ENCODE results near the gene FKBP1C. TPM values are rescaled to one million over a fixed set of nuclear protein-coding genes. Genes with fewer than 3 reads are reported as not detected.
"Not testable (repeated sequence)": the region's sequence is repeated elsewhere in the genome, so short reads cannot be mapped to it uniquely, and the experiment has no call there.

FKBP1C gene
- polyA plus RNA-seq (2.9 to 4.6 TPM (median 4.4 TPM) in 3 replicates), polyA minus RNA-seq (1.0 to 6.1 TPM (median 5.2 TPM) in 3 replicates)
- 0.59 TPM for polyA plus RNA-seq (2011; ENCODE audit: low read depth)
- polyA plus RNA-seq (2011; cell fraction: cytosol; rRNA removed), result 8.2 and 15.6 TPM in 2 replicates
- polyA plus RNA-seq (2011; cell fraction: nucleus; rRNA removed), result 2.5 and 3.7 TPM in 2 replicates
- 4.0 and 7.4 TPM in 2 replicates for polyA plus RNA-seq (2012; ENCODE audit: low replicate concordance)
- not detected for polyA minus RNA-seq (2011; cell fraction: cytosol; rRNA and poly(A)+ RNA removed)
- 0.42 and 0.62 TPM in 2 replicates for polyA minus RNA-seq (2011; cell fraction: nucleus; rRNA and poly(A)+ RNA removed)

GRCh38 chr6:63211343-63211742, at the start of gene FKBP1C:
FKBP1C (plus strand) TSS chr6:63211469.
- H3K36me3 ChIP-seq (ENCODE audit: control insufficient read depth in 2 of 2, extremely low read depth in 1 of 2, insufficient read depth in 2 of 2, low read length in 2 of 2); FAIRE-seq; dilution Hi-C loops (cut with MboI; ENCODE audit: extremely low pct_ligation_motif_present, low sequenced_read_pairs); H4K20me1 ChIP-seq (ENCODE audit: control insufficient read depth, extremely low read depth, insufficient read depth, low read length); H3K79me2 ChIP-seq (ENCODE audit: control insufficient read depth, insufficient read depth, low read length); H3K4me1 ChIP-seq (ENCODE audit: control insufficient read depth, extremely low read depth, insufficient read depth, low read length); H3K4me3 ChIP-seq (ENCODE audit: control insufficient read depth in 2 of 3, extremely low read depth in 1 of 3, insufficient read depth in 2 of 3, low read depth in 1 of 3, low read length in 3 of 3); DNase-seq (ENCODE audit: low read depth, low spot score); H3K9ac ChIP-seq (ENCODE audit: control insufficient read depth, extremely low read depth, insufficient read depth, low read length); H3K9me1 ChIP-seq (ENCODE audit: control insufficient read depth, extremely low read depth, insufficient read depth, low read length); H3K4me2 ChIP-seq (ENCODE audit: control insufficient read depth, extremely low read depth, insufficient read depth, low read depth, low read length); H2AFZ ChIP-seq (ENCODE audit: control insufficient read depth, low read length); H3K27ac ChIP-seq (ENCODE audit: control insufficient read depth, insufficient read depth, low read length); H3K27me3 ChIP-seq (ENCODE audit: control insufficient read depth, extremely low read depth, insufficient read depth, low read length); H3K9me3 ChIP-seq (ENCODE audit: control insufficient read depth, low read depth, low read length): not testable (repeated sequence)

- H3K9me3 ChIP-seq (ENCODE audit: control insufficient read depth, low read depth, low read length); DNase-seq (ENCODE audit: low read depth, low spot score); H3K4me1 ChIP-seq (ENCODE audit: control insufficient read depth, extremely low read depth, insufficient read depth, low read length); H3K27me3 ChIP-seq (ENCODE audit: control insufficient read depth, extremely low read depth, insufficient read depth, low read length); H3K79me2 ChIP-seq (ENCODE audit: control insufficient read depth, insufficient read depth, low read length); H3K27ac ChIP-seq (ENCODE audit: control insufficient read depth, insufficient read depth, low read length); H3K36me3 ChIP-seq (ENCODE audit: control insufficient read depth in 2 of 2, extremely low read depth in 1 of 2, insufficient read depth in 2 of 2, low read length in 2 of 2); dilution Hi-C loops (cut with MboI; ENCODE audit: extremely low pct_ligation_motif_present, low sequenced_read_pairs); H3K4me2 ChIP-seq (ENCODE audit: control insufficient read depth, extremely low read depth, insufficient read depth, low read depth, low read length); H3K4me3 ChIP-seq (ENCODE audit: control insufficient read depth in 2 of 3, extremely low read depth in 1 of 3, insufficient read depth in 2 of 3, low read depth in 1 of 3, low read length in 3 of 3); H3K9ac ChIP-seq (ENCODE audit: control insufficient read depth, extremely low read depth, insufficient read depth, low read length); FAIRE-seq; H3K9me1 ChIP-seq (ENCODE audit: control insufficient read depth, extremely low read depth, insufficient read depth, low read length); H2AFZ ChIP-seq (ENCODE audit: control insufficient read depth, low read length); H4K20me1 ChIP-seq (ENCODE audit: control insufficient read depth, extremely low read depth, insufficient read depth, low read length): not testable (repeated sequence)
Measured at GRCh38 chr6:63164047-63164803, 47.0 kb upstream of the FKBP1C start.

- Histone ChIP-seq H3K27me3 (ENCODE audit: control insufficient read depth, extremely low read depth, insufficient read depth, low read length) (no peaks in the 10 kb centered on the region), H4K20me1 (ENCODE audit: control insufficient read depth, extremely low read depth, insufficient read depth, low read length) (no peaks in the 10 kb centered on the region), H3K4me3 (ENCODE audit: control insufficient read depth in 2 of 3, extremely low read depth in 1 of 3, insufficient read depth in 2 of 3, low read depth in 1 of 3, low read length in 3 of 3) (no peak overlapping the region), H3K4me1 (ENCODE audit: control insufficient read depth, extremely low read depth, insufficient read depth, low read length) (no peaks in the 10 kb centered on the region), H3K27ac (ENCODE audit: control insufficient read depth, insufficient read depth, low read length) (no peak overlapping the region), H3K4me2 (ENCODE audit: control insufficient read depth, extremely low read depth, insufficient read depth, low read depth, low read length) (no peak overlapping the region), H2AFZ (ENCODE audit: control insufficient read depth, low read length) (no peak overlapping the region), H3K9me1 (ENCODE audit: control insufficient read depth, extremely low read depth, insufficient read depth, low read length) (no peaks in the 10 kb centered on the region), H3K9me3 (ENCODE audit: control insufficient read depth, low read depth, low read length) (no peaks in the 10 kb centered on the region), H3K36me3 (ENCODE audit: control insufficient read depth in 2 of 2, extremely low read depth in 1 of 2, insufficient read depth in 2 of 2, low read length in 2 of 2) (no peaks in the 10 kb centered on the region), H3K79me2 (ENCODE audit: control insufficient read depth, insufficient read depth, low read length) (no peaks in the 10 kb centered on the region), H3K9ac (ENCODE audit: control insufficient read depth, extremely low read depth, insufficient read depth, low read length) (no peak overlapping the region)
- TF ChIP-seq CTCF (optimal IDR thresholded peaks at IDR 0.05 in 1 of 3, IDR thresholded peaks at IDR 0.05 in 1 of 3, conservative IDR thresholded peaks at IDR 0.05 in 1 of 3; ENCODE audit: extremely low read depth in 1 of 3, insufficient read depth in 2 of 3, low read length in 3 of 3), result no peak
- TF ChIP-seq EZH2 (IDR thresholded peaks at IDR 0.05; ENCODE audit: low read length), result no peak
- DNase-seq (ENCODE audit: low read depth, low spot score) (no peak), FAIRE-seq (no peak)
- dilution Hi-C loops (cut with MboI; ENCODE audit: extremely low pct_ligation_motif_present, low sequenced_read_pairs), result no loop called here
Measured at GRCh38 chr6:63174173-63174572, 37.1 kb upstream of the FKBP1C start.

Data from keratinocyte (primary cell).